ENCODE data around the gene ANKRD35. TPM values are rescaled to one million over a fixed set of nuclear protein-coding genes. Genes with fewer than 3 reads are reported as not detected.

ANKRD35 gene
- total RNA-seq, 1 experiment from 2014 or later, result 2.7 TPM

DNA sequence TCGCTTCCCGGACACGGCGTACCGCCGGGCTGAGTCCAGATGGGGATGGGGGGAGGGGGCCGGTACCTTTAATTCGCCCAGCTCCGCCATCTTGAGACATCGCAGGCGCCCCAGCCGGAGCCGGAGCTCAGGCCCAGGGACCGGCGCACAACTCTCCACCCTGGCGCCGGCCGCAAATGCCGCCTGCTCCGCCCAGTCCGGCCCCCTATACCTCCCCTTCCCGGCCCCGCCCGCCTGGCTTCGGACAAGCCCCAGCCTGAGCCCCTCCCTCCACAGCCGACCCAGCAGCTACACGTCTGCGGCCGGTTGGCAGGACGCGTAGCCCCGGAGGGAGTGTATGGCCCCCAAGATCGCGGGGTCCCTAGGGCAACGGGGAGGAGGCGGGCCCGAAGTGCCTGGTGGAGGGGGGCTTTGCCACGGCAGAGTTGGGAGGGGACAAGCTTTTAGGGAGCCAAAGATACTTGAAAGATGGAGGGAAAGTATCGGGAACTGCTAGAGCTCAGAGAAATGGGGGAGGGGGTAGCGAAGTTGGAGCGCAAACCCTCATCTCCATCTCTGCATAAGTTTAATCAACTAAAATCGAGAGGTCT is 26.7 kb downstream of the ANKRD35 start, which contains the start of gene PIAS3:
Gene PIAS3, minus strand, starts transcription at position 181 of the 590 bp plus-strand sequence. Its CDS starts 91 bp downstream, at position 90.
- peak; percentile 98 for DNase-seq (ENCODE audit: low spot score)
- Mint-ChIP-seq H3K9me3 (peaks cover 5% of the 10 kb centered on the region), H3K27me3 (ENCODE audit: low read depth) (no peaks in the 10 kb centered on the region), H3K27ac (peak within 1 kb of the TSS; percentile 92), H3K4me1 (peaks cover 17% of the 10 kb centered on the region), H3K4me3 (peak within 1 kb of the TSS; percentile 98), H3K36me3 (peaks cover 41% of the 10 kb centered on the region)
- ATAC-seq, result peak; percentile 82
- ChIA-PET POLR2A (interaction anchor here (0.6 to 3.1 kb wide), 23 partner anchors 10 to 193 kb away, joined by 3 to 48 read pairs (median 6); partner anchors contain the start of genes ANKRD34A, ANKRD35, ITGA10 and LIX1L), CTCF (interaction anchor here (0.6 to 5.3 kb wide), 28 partner anchors 12 to 180 kb away, joined by 3 to 254 read pairs (median 6); partner anchors contain the start of genes ANKRD34A, ANKRD35, ITGA10 and LIX1L)
- no peak for TF ChIP-seq ZNF232 (CRISPR knock-in tag; IDR thresholded peaks at IDR 0.05)
- 0 out of 2 replicates have a peak, but pooled peaks have one; percentile 33 for TF ChIP-seq FOXP4 (CRISPR knock-in tag; IDR thresholded peaks at IDR 0.05)
- TF ChIP-seq ZNF281 (CRISPR knock-in tag; IDR thresholded peaks at IDR 0.05), result no peak
- TF ChIP-seq NFE2L1 (CRISPR knock-in tag; IDR thresholded peaks at IDR 0.05), result no peak
- no peak for TF ChIP-seq GABPB1 (CRISPR knock-in tag; IDR thresholded peaks at IDR 0.05)
- no peak for TF ChIP-seq MYBL2 (CRISPR knock-in tag; IDR thresholded peaks at IDR 0.05)
- TF ChIP-seq ZNF138 (CRISPR knock-in tag; conservative IDR thresholded peaks at IDR 0.05), result no peak
- TF ChIP-seq FOXJ3 (CRISPR knock-in tag; IDR thresholded peaks at IDR 0.05; ENCODE audit: borderline replicate concordance), result no peak
- TF ChIP-seq ZNF512 (CRISPR knock-in tag; IDR thresholded peaks at IDR 0.05; ENCODE audit: borderline replicate concordance), result no peak
- peak; percentile 22; the same call in 1 of the 2 replicates for TF ChIP-seq ARID4B (CRISPR knock-in tag; IDR thresholded peaks at IDR 0.05; ENCODE audit: borderline replicate concordance)
- no peak for TF ChIP-seq ESRRA (CRISPR knock-in tag; IDR thresholded peaks at IDR 0.05; ENCODE audit: borderline replicate concordance)
- TF ChIP-seq TP53 (CRISPR knock-in tag; IDR thresholded peaks at IDR 0.05), result 0 out of 2 replicates have a peak, but pooled peaks have one; percentile 13
- TF ChIP-seq, protein P1, sequence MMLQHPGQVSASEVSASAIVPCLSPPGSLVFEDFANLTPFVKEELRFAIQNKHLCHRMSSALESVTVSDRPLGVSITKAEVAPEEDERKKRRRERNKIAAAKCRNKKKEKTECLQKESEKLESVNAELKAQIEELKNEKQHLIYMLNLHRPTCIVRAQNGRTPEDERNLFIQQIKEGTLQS (CRISPR knock-in tag; conservative IDR thresholded peaks at IDR 0.05), result no peak
- no peak for TF ChIP-seq JUN (CRISPR knock-in tag; IDR thresholded peaks at IDR 0.05)
- TF ChIP-seq HMGA2 (CRISPR knock-in tag; IDR thresholded peaks at IDR 0.05), result no peak
- TF ChIP-seq, protein P2, sequence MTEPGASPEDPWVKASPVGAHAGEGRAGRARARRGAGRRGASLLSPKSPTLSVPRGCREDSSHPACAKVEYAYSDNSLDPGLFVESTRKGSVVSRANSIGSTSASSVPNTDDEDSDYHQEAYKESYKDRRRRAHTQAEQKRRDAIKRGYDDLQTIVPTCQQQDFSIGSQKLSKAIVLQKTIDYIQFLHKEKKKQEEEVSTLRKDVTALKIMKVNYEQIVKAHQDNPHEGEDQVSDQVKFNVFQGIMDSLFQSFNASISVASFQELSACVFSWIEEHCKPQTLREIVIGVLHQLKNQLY (CRISPR knock-in tag; IDR thresholded peaks at IDR 0.05), result no peak
- peak; percentile 5; the same call in 1 of the 2 replicates for TF ChIP-seq TEAD1 (CRISPR knock-in tag; IDR thresholded peaks at IDR 0.05)
- no peak for TF ChIP-seq IRF2 (CRISPR knock-in tag; IDR thresholded peaks at IDR 0.05; ENCODE audit: borderline replicate concordance, low read depth)
- TF ChIP-seq, protein P3, sequence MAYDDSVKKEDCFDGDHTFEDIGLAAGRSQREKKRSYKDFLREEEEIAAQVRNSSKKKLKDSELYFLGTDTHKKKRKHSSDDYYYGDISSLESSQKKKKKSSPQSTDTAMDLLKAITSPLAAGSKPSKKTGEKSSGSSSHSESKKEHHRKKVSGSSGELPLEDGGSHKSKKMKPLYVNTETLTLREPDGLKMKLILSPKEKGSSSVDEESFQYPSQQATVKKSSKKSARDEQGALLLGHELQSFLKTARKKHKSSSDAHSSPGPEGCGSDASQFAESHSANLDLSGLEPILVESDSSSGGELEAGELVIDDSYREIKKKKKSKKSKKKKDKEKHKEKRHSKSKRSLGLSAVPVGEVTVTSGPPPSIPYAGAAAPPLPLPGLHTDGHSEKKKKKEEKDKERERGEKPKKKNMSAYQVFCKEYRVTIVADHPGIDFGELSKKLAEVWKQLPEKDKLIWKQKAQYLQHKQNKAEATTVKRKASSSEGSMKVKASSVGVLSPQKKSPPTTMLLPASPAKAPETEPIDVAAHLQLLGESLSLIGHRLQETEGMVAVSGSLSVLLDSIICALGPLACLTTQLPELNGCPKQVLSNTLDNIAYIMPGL (CRISPR knock-in tag; IDR thresholded peaks at IDR 0.05), result peak; percentile 45; the same call in 1 of the 2 replicates
- TF ChIP-seq AR (CRISPR knock-in tag; IDR thresholded peaks at IDR 0.05), result no peak

All from WTC11 (cell line).